OCI-LY3 (cell line): Measurements from ENCODE around the gene PATJ.

Experiments used
- CTCF ChIP-seq: fragments of 200-600, 300-600 bp; sonication (generic); IDR thresholded peaks from 2 replicates; pipeline ENCODE4 v1.5.1; 2014; ENCODE audit warnings: antibody characterized with exemption, low read length, low read depth
- EZH2phosphoT487 ChIP-seq: fragments of 200-600 bp; shearing (Covaris generic); IDR thresholded peaks from 2 replicates; pipeline ENCODE4 v1.6.1; 2018; ENCODE audit warnings: antibody characterized with exemption, mixed run types, low read depth

GRCh38 chr1:62057230-62057629 lies 314.9 kb downstream of the PATJ start:
- TF ChIP-seq CTCF (no peak), EZH2phosphoT487 (no peak)
